Erythroblast (primary cell): ENCODE results near the gene COPS6.

Experiments used
- GATA1 ChIP-seq: IDR thresholded peaks from 2 replicates; pipeline ENCODE4 v1.6.1; 2011; ENCODE audit warnings: low read depth, mild to moderate bottlenecking, control low read depth, low read length, moderate library complexity
- POLR2A ChIP-seq: IDR thresholded peaks from 2 replicates; pipeline ENCODE4 v1.6.1; 2011; ENCODE audit warnings: mild to moderate bottlenecking, low read length

DNA sequence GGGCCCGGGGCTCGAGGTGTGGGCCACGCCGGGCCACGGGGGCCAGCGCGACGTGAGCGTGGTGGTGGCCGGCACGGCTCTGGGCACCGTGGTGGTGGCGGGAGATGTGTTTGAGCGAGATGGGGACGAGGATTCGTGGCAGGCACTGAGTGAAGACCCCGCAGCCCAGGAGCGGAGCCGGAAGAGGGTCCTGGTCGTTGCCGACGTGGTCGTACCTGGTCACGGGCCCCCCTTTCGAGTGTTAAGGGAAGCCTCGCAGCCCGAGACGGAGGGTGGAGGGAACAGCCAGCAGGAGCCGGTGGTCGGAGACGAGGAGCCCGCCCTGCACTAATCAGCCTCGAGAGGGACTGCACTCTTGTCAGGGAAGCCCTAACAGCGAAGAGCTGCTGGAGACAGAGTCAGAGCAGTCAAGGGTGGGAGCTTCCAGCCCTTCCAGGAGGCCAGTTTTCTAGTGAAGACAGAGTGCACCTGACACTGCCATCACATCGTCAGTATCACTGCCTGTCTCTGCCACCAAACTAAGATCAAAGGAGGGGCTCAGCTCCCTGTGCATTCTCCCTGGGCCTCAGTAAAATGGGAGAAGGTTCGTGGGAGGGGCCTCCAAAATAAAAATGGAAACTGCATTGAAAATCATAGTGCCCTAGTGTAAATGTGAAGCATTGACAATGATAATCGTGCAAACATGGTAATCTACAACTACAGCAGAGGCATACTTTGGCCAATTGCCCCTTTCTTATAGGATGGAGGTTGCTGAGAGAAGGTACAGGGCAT is 39.3 kb downstream of the COPS6 start:
- TF ChIP-seq POLR2A (peak; percentile 29), GATA1 (no peak)
